SJSA1 (cell line): ENCODE data around the gene COL4A2. TPM values are rescaled to one million over a fixed set of nuclear protein-coding genes. Genes with fewer than 3 reads are reported as not detected.

Source experiments
- DNase-seq, 2 experiments: peaks; one replicate each; pipeline ENCODE4 v3.0.0-alpha.2; 2015 to 2020; ENCODE audit warnings: low spot score in 2 of 2, low read depth in 1 of 2
- H3K27ac ChIP-seq: fragments of 250-450 bp; sonication (Bioruptor Pico); 2 replicates; pipeline ENCODE4 v1.5.1; 2020; ENCODE audit warnings: mild to moderate bottlenecking, moderate library complexity
- H3K27me3 ChIP-seq: fragments of 250-450 bp; sonication (Bioruptor Pico); replicated peaks from 2 replicates; pipeline ENCODE4 v1.5.1; 2020; ENCODE audit warnings: mild to moderate bottlenecking, moderate library complexity
- H3K36me3 ChIP-seq: fragments of 250-450 bp; sonication (Bioruptor Pico); 2 replicates; pipeline ENCODE4 v1.5.1; 2020; ENCODE audit warnings: mild to moderate bottlenecking
- H3K4me1 ChIP-seq: fragments of 250-450 bp; sonication (Bioruptor Pico); replicated peaks from 2 replicates; pipeline ENCODE4 v1.6.1; 2021; ENCODE audit warnings: mild to moderate bottlenecking
- H3K4me3 ChIP-seq: fragments of 250-450 bp; sonication (Bioruptor Pico); 2 replicates; pipeline ENCODE4 v1.5.1; 2020; ENCODE audit warnings: mild to moderate bottlenecking
- H3K9me3 ChIP-seq: fragments of 250-450 bp; sonication (Bioruptor Pico); replicated peaks from 2 replicates; pipeline ENCODE4 v1.5.1; 2020; ENCODE audit warnings: mild to moderate bottlenecking
- total RNA-seq: library from RNA; depleted of rRNA; stranded (reverse); fragments of >200 nt; shearing (Covaris generic); gene quantifications from 2 replicates; pipeline ENCODE4 v1.2.3, GENCODE V29; 2014; rRNA removed

The COL4A2 gene
- total RNA-seq: 677 and 741 TPM in 2 replicates

DNA sequence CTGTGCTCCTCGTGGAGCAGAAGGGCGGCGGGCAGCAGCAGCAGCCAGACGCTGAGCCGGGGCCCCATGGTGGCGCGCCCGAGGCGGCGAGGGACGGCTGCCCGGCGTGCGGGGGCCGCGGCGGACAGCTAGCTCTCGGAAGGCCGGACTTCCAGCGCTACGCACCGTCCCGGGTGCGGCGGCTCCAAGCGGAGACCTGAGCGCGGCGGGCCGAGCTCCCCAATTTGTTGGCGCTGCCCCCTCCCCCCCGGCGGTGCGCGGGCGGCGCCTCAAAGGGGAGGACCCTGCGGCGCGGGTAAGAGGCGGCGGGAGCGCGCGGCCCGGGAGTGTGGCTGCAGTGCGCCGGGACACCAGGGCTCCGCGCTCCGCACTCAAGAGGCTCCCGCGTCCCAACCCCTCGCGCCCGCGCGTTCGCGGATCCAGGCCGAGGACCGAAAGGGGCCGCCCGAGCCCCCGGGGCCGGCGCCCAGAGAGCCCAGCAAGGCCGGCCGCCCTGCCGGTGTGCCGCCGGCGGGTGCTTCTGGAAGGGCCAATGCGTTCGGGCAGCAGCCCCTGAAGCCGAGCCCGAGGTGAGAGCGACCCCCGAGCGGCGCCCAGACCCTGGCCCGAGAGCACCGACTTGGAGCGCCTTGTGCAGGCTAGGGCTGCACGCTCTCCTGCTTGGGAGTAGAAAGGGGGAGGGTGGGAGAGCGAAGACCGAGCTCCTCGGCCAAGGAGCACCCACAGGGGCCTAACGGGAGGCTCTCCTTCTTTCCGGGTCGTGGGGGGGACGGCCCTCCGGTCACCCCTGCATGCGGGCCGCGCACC lies at the start of gene COL4A2, which contains the start of gene COL4A1:
Gene COL4A2, plus strand, starts transcription at position 325 of the 807 bp plus-strand sequence. CDS start 620 bp downstream, outside the sequence.
Gene COL4A1, minus strand, starts transcription at position 198 of the 807 bp plus-strand sequence. Its CDS starts 130 bp downstream, at position 68.
- DNase-seq: peak; percentile 80 to 93
- Histone ChIP-seq H3K36me3 (peaks cover 81% of the 10 kb centered on the region), H3K4me1 (peaks cover 87% of the 10 kb centered on the region), H3K27ac (peak within 1 kb of the TSS; percentile 72), H3K4me3 (peak within 1 kb of the TSS; percentile 93), H3K27me3 (no peaks in the 10 kb centered on the region), H3K9me3 (no peaks in the 10 kb centered on the region)

DNA sequence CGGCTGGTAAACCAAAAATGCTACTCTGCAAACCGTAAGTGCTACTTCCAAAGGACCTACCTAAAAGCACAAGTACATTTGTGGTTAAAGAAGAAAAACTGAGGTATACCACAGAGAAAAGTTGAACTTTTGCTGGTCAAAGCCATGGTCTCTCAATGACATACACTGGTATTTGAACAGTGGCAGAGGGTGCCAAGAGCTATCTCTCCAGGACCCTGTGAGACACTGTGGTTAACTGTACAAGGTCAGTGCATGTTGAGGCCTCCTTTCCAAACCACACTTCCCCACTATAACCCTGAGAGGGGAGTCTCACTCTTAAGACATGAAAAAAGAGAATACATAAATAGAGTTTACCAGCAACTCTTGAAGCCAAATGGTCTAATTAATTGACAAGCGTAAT lies 49.7 kb upstream of the COL4A2 start:
- Histone ChIP-seq H3K4me3 (no peak overlapping the region), H3K4me1 (peaks cover 59% of the 10 kb centered on the region), H3K27ac (no peak overlapping the region; the same call in 1 of the 2 replicates), H3K36me3 (peaks cover 13% of the 10 kb centered on the region), H3K27me3 (no peaks in the 10 kb centered on the region), H3K9me3 (no peaks in the 10 kb centered on the region)
- no peak for DNase-seq

DNA sequence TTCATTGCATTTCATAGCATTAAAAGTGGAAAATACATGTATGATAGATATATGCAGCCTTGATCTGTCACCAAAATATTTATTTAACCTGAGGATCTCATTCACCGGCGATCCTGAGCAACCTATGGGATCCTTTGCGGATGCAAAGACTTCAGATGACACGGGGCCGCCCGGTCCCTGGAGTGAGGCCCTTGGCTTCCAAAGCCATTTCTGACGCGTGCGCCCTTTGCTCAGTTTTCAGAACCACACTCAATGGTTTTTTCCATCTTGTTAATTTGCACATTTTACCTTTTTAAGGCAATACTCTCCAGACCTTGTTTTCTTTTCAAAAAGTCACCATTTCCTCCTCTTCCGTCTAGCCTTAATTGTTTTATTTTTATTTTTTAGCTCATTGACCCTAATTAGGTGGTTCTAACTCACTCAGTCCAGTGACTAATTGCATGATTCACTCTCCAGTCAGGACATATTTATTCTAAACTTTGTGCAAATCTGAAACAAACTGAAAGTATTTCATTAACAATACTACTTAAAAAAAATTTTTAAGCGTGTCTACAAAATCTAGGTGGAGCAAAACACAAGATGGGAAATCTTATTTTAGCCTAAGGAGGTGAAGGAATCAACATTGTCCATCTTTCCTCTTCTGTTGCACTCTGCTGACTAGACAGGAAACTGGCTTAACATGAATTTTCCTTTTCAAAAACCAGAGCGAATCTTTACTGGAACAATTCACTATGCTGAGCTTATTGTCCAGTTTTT lies 48.0 kb upstream of the COL4A2 start:
- no peaks in the 10 kb centered on the region for H3K9me3 ChIP-seq
- H3K36me3 ChIP-seq: peaks cover 13% of the 10 kb centered on the region
- H3K27ac ChIP-seq: peak overlapping the region; percentile 16
- H3K4me3 ChIP-seq: no peak overlapping the region
- H3K27me3 ChIP-seq: no peaks in the 10 kb centered on the region
- peak in 1 of 2 experiments; percentile 42 for DNase-seq
- peaks cover 71% of the 10 kb centered on the region for H3K4me1 ChIP-seq

DNA sequence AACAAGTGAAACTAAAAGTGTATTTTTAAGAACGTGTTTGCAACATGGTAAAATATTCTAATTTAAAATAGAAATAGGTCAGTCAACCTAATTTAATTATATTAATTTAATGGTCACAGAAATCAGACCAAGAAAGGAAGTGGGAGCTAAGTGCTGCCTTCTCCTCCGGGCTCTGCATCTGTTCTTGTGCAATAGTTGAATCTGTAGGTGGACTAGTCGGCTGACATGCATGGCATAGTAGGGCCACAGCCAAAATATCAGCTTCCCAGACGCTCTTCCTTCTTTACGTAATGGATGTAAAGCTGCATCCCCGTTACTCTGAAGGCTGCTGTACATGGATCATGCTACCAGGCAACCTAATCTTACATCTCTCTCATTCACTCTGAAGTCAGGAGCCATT lies 47.4 kb upstream of the COL4A2 start:
- Histone ChIP-seq H3K27me3 (no peaks in the 10 kb centered on the region), H3K36me3 (peaks cover 15% of the 10 kb centered on the region), H3K27ac (peak overlapping the region; percentile 16), H3K4me1 (peaks cover 69% of the 10 kb centered on the region), H3K9me3 (no peaks in the 10 kb centered on the region), H3K4me3 (no peak overlapping the region)
- DNase-seq: no peak

DNA sequence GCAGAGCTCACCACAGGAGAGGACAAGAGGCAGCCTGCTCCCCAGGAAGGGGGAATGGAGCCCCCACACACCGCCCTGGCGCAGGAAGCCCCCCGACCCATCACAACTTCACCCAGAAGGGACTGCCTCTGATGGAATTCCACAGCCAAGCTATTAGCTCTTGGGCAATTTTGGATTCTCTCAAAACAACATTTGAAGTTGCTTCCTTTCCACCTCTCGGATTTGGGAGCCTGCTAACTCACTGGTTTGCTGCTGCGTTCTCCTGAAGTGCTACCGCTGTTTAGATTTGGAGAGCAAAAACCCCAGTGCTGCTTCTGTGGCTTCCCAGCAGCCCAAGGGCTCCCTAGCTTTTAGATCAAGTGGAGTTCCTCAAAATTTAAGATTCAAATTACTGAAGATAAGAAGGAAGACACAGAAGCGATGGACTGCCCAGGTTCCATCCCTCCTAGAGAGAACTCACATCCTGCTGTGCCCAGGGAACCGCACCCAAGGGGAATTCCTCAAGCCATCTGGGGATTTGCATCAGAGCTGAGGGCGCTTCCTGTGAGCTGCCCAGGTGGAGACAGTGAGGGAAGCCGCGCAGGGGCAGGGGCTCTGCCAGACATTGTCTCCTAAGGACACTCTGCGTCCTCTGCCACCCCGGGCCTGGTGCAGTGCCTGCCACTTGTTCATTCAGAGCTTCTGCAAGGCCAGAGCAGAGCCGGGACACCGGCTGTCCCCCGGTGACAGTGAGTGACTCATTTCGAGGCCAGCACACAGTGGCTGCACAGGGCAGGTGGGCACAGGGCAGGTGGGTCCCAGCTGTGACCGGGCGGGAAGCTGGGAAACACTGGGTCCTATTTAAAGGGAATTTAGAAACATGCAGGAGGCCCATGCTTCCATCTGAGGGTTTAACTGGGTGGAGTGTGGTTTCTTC lies 45.7 kb upstream of the COL4A2 start:
- Histone ChIP-seq H3K36me3 (peaks cover 21% of the 10 kb centered on the region), H3K27me3 (no peaks in the 10 kb centered on the region), H3K4me1 (peaks cover 71% of the 10 kb centered on the region), H3K9me3 (no peaks in the 10 kb centered on the region), H3K4me3 (no peak overlapping the region), H3K27ac (0 out of 2 replicates have a peak overlapping the region, but pooled peaks have one; percentile 6)
- peak in 1 of 2 experiments; percentile 52 for DNase-seq

DNA sequence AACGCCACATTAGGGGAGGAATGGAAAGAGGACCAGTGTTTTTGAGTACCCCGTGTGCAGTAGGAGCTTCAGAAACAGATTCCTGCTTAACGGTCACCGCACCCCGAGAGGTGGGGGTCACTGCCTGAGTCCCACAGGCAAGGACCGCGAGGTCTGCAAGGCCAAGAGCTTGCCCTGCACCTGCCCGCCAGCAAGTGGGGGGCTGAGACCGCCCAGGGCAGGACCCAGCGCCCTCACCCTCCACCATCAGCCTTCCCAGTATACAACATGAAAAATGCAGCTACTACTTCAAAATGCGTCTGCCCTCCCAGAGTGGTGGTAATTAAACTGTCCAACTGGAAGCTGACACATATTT lies 45.0 kb upstream of the COL4A2 start:
- peak in 1 of 2 experiments; percentile 44 for DNase-seq
- Histone ChIP-seq H3K27ac (peak overlapping the region; percentile 5; the same call in 1 of the 2 replicates), H3K36me3 (peaks cover 21% of the 10 kb centered on the region), H3K27me3 (no peaks in the 10 kb centered on the region), H3K9me3 (no peaks in the 10 kb centered on the region), H3K4me3 (no peak overlapping the region), H3K4me1 (peaks cover 68% of the 10 kb centered on the region)

DNA sequence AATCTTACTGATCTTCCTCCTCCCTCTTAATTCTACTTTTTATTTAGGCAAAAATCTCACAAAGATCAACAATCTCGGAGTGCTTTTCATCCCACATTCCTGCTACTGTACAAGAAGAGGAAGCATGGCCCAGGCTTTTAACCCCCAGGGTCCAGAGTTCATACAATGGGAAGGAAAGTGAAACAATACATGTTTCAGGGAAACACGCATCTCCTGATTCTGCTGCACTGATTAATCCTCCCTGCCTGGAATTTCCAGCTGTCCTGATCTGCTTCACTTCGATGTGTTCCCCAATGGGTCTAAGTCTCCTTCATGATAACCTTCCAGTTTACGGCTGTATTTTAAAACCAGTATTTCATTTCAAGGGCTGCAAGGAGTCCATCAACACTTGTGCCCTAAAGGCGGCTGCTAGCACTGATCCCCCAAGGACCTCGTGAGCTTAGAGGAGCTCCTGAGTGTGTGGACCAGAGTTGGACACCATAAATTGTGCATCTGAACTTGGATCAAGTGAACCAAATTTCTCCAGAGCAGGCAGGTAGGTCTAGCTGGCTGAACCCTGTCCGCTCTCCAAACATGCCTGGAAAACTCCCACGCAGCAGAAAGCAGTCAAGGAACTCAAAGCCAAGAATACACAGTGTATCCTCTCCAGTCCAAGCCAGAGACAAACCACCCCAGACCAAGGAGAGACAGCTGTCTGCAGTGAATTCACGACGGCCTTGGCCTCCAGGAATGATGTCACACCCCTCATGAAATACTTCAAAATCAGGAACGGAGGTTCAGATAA lies 44.4 kb upstream of the COL4A2 start:
- no peaks in the 10 kb centered on the region for H3K27me3 ChIP-seq

DNA sequence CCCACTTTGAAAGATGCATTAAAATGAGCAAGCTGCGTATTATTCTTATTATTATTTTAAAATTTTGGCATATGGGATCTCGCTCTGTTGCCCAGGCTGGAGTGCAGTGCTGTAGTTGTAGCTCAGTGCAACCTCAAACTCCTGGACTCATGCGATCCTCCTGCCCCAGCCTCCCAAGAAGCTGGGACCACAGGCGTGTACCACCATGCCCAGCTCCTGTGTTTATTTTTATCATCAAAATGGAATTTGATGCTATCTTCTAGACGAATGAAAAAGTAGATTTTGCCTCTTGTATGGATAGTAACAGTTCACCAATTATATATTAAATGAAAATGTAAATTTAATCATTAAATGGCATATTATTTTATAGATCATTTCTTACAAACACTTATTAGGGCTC lies 43.7 kb upstream of the COL4A2 start:
- H3K36me3 ChIP-seq: peaks cover 22% of the 10 kb centered on the region
- no peak overlapping the region for H3K4me3 ChIP-seq
- peaks cover 65% of the 10 kb centered on the region for H3K4me1 ChIP-seq
- peak in 1 of 2 experiments; percentile 36 for DNase-seq
- H3K9me3 ChIP-seq: no peaks in the 10 kb centered on the region
- H3K27ac ChIP-seq: no peak overlapping the region
- H3K27me3 ChIP-seq: no peaks in the 10 kb centered on the region

More for the DNA sequence above, 44.4 kb upstream of the COL4A2 start:
- peak; percentile 46 to 58 for DNase-seq
- H3K36me3 ChIP-seq: peaks cover 21% of the 10 kb centered on the region
- no peaks in the 10 kb centered on the region for H3K9me3 ChIP-seq
- H3K4me3 ChIP-seq: no peak overlapping the region
- peak overlapping the region; percentile 5; the same call in 1 of the 2 replicates for H3K27ac ChIP-seq
- H3K4me1 ChIP-seq: peaks cover 65% of the 10 kb centered on the region

DNA sequence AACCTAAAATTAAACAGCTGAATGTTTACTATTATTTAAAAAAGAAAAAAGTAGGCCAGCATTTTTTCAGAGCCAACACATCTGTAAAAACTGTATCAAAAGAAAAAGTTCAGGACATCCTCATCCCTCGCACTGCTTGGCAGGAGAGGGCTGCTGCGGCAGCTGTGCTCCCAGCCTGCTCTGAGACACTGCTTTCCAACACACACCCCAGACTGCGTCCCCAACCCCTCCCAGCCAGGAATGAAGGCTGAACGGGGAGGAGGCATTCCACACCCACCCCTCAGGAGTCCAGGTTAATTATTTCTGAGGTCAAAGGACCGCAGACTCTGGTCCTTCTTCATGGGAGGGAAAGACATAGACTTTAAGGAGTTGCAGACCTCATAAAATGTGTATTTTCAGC lies 43.2 kb upstream of the COL4A2 start:
- Histone ChIP-seq H3K27ac (no peak overlapping the region), H3K4me3 (no peak overlapping the region), H3K27me3 (no peaks in the 10 kb centered on the region), H3K36me3 (peaks cover 26% of the 10 kb centered on the region), H3K9me3 (no peaks in the 10 kb centered on the region), H3K4me1 (peaks cover 63% of the 10 kb centered on the region)
- no peak for DNase-seq

DNA sequence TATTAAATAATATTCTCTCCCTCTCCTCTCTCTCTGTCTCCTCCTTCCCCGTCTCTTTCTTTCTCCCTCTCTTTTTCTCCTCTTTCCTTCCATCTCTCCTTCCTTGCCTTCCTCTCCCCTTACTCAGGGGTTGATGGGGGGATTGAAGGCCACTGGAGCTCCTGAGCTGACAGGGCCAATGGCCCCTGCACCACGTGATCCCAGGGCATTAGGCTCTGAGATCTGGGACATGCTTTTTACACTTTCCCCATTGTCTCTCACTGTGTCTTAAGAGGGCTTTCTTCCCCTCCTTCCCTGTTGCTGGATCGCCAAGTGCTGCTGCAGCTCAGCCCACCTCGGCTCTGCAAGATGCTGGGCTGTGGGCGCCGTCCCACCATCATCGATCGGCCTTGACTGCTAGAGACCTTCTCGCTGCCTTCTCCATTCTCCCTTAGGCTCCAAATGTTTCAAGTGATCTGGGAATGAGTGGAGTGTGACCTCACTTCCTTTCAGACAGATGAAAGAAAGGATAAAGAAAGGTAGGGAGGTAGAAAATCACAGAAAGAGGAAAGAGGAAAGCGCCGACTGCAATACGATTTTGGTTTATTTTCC lies 42.3 kb upstream of the COL4A2 start:
- Histone ChIP-seq H3K36me3 (peaks cover 25% of the 10 kb centered on the region), H3K4me1 (peaks cover 54% of the 10 kb centered on the region), H3K27me3 (no peaks in the 10 kb centered on the region), H3K27ac (no peak overlapping the region), H3K9me3 (no peaks in the 10 kb centered on the region), H3K4me3 (no peak overlapping the region)
- peak in 1 of 2 experiments; percentile 38 for DNase-seq

DNA sequence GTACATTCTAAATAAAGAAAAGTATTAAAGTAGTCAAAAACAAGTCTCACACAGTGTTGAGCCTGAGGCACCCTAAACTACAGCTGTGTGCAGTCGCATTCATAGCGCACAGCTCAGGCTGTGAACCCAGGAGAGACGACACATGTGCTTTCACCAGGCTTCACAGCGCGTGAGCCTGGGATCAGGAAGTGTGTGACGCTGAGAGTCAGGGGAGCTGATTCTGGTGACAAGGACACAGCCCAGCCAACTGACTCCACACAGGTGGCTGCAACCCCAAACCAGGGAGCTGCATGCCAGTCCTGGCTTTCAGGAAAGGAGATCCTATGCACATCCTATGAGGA lies 41.8 kb upstream of the COL4A2 start:
- Histone ChIP-seq H3K4me1 (peaks cover 49% of the 10 kb centered on the region), H3K9me3 (no peaks in the 10 kb centered on the region), H3K4me3 (no peak overlapping the region), H3K27ac (no peak overlapping the region), H3K36me3 (peaks cover 20% of the 10 kb centered on the region), H3K27me3 (no peaks in the 10 kb centered on the region)
- DNase-seq: peak in 1 of 2 experiments; percentile 41

DNA sequence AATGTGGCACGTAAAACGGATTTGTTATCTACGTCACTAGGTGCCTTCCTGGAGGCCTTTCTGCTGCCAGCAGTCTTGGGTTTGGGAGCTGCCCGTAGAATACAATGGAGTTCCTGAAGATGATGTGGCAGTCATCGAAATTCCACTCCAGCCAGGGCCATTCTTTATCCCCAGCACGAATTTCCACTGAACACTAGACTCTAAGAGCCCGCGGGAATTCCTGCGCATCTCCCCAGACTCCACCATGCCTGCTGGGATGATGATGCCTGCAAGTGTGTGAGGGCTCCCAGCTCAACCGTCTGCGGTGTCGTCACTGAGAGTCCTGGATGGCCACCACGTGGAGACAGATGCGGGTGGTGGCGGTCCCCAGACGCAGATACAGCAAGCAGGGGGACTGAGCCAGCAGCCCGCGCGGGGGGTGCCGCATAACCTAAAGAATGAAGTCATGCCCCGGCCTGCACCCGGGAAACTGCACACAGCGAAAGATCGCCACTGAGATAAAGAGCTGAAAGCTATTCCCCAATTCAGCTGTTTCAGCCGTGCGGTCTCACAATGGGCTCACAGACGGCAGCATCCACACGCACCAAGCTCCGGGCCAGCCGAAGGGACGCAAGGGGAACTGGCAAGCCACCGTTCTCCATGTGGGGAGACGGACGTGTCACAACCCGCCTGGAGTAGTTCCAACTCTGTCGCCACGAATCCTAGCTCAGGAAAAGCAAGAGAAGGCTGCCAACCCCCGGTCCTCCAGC lies 41.2 kb upstream of the COL4A2 start:
- Histone ChIP-seq H3K4me3 (no peak overlapping the region), H3K9me3 (no peaks in the 10 kb centered on the region), H3K36me3 (peaks cover 19% of the 10 kb centered on the region; the same call in 1 of the 2 replicates), H3K4me1 (peaks cover 49% of the 10 kb centered on the region), H3K27ac (no peak overlapping the region), H3K27me3 (no peaks in the 10 kb centered on the region)
- DNase-seq: peak in 1 of 2 experiments; percentile 51
